OCI-LY7 (cell line): ENCODE data around the gene AGBL4.

ENCODE experiments used
- CTCF ChIP-seq: fragments of 200-600 bp; sonication (generic); conservative IDR thresholded peaks from 2 replicates; pipeline ENCODE4 v1.5.1; 2014; ENCODE audit warnings: mild to moderate bottlenecking, antibody characterized with exemption, low read length, moderate library complexity, mixed read lengths
- EZH2phosphoT487 ChIP-seq: fragments of 200-600 bp; sonication (generic); IDR thresholded peaks from 2 replicates; pipeline ENCODE4 v1.6.1; 2018; ENCODE audit warnings: low read depth, borderline replicate concordance, mild to moderate bottlenecking, mixed run types, antibody characterized with exemption, low read length, moderate library complexity, mixed read lengths

GRCh38 chr1:48726557-48727215, 1297.1 kb downstream of the AGBL4 start:
- TF ChIP-seq CTCF, result no peak
- TF ChIP-seq EZH2phosphoT487, result no peak
